ENCODE measurements around the gene NADK2. TPM values are rescaled to one million over a fixed set of nuclear protein-coding genes. Genes with fewer than 3 reads are reported as not detected.
A peak's percentile ranks its signal among the peaks of the same experiment; 100 is the strongest.
"Not testable (repeated sequence)": the region's sequence is repeated elsewhere in the genome, so short reads cannot be mapped to it uniquely, and the experiment has no call there.

The NADK2 gene, protein sequence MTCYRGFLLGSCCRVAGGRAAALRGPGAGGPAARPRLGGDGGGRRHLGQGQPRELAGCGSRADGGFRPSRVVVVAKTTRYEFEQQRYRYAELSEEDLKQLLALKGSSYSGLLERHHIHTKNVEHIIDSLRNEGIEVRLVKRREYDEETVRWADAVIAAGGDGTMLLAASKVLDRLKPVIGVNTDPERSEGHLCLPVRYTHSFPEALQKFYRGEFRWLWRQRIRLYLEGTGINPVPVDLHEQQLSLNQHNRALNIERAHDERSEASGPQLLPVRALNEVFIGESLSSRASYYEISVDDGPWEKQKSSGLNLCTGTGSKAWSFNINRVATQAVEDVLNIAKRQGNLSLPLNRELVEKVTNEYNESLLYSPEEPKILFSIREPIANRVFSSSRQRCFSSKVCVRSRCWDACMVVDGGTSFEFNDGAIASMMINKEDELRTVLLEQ
- total RNA-seq, result 27.1 TPM

DNA sequence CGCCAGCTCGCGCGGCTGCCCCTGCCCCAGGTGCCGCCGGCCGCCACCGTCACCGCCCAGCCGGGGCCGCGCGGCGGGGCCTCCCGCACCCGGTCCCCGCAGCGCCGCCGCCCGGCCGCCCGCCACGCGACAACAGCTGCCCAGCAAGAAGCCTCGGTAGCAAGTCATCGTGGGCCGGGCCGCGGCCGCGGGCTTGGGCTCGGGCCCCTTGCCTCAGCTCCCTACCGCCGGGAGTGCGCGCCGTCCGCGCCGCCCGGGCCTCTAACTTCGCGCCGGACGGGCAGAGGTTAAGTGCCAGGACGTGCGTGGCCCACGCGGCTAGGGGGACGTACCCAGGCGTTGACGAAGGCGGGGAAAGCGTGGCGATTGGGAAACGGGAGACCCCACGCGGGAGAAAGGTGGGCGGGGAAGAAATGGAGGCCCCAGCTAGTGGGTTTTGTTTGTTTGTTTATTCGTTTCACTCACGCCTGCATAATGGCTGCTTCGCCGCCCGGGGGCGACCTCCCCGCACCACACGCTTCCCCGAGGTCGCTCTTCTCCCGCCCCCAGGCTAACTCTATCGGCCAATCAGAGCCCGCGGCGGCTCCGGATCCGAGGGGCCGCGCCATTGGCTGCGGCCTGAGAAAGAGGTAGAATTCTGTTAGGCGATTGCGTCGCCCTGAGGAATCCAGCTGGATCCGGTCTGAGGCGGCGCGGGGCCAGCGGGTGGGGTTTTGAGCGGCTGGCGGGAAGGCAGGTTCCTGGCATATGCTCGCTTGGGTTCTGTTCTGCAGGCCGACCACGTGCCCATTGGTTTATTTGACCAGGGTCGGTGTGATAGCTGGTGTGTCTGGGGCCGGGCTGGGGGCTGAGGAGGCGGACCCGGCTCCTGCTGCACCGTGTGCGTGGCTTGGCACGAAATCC is at the start of gene NADK2:
TSS of gene NADK2 (minus strand) at position 295 of the 903 bp plus-strand sequence. CDS start at position 168, 127 bp downstream.
- H3K4me1 ChIP-seq (ENCODE audit: control insufficient read depth in 3 of 3, insufficient read depth in 3 of 3, low read length in 3 of 3), result peaks cover 24 to 35% (median 25%) of the 10 kb centered on the region in 3 donors
- peak within 1 kb of the TSS; percentile 94 for H3K27ac ChIP-seq (ENCODE audit: low read depth, low read length)
- no peaks in the 10 kb centered on the region for H3K9me3 ChIP-seq (ENCODE audit: control insufficient read depth in 3 of 3, low read length in 3 of 3)
- peak within 1 kb of the TSS; percentile 83 to 86 (median 86) for H3K4me3 ChIP-seq (ENCODE audit: low read length in 3 of 3)
- no peaks in the 10 kb centered on the region for H3K36me3 ChIP-seq (ENCODE audit: control insufficient read depth in 3 of 3, insufficient read depth in 3 of 3, low read length in 3 of 3)
- H3K9ac ChIP-seq (ENCODE audit: low read depth in 1 of 3, low read length in 3 of 3), result peak within 1 kb of the TSS; percentile 85 to 93 (median 92)
- H3K27me3 ChIP-seq (ENCODE audit: control insufficient read depth in 3 of 3, insufficient read depth in 3 of 3, low read length in 3 of 3), result no peaks in the 10 kb centered on the region

DNA sequence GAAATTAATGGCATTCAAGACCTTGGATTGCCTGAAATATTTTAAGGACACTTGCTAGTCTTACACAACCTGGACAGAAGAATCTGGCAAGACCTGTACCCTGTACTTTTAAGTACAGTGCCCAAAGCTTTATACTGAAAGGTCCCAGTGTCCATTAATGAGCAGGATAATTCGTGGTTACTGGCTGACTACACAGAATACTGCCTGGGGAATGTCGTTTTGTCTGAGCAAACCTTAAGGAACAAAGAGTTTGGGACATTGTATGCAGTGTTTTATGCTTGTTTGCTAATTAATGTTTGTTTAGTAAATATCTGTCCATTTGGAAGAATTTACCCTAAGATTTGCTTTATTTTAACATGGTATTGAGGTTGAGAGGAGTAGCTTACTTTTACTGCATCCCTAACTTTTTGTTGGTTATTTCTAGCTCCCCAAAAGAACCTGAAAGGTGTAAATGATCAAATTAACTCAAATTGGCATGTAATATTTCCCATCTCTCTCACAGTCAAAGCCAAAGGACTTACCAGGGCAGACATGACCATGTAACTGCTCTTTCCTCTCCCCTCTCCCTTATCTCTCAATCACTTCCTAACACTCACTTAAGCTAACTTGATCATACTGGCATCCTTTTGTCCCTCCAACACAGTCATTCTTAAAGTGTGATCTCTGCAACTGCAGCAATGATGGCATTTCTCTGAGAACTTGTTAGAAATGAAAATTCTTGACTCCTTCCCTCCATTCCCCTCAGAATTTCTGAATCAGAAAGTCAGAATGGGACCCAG is 44.3 kb upstream of the NADK2 start:
- Histone ChIP-seq H3K9ac (ENCODE audit: low read depth in 1 of 3, low read length in 3 of 3) (no peak overlapping the region), H3K27ac (ENCODE audit: low read depth, low read length) (no peak overlapping the region), H3K27me3 (ENCODE audit: control insufficient read depth in 3 of 3, insufficient read depth in 3 of 3, low read length in 3 of 3) (no peaks in the 10 kb centered on the region), H3K36me3 (ENCODE audit: control insufficient read depth in 3 of 3, insufficient read depth in 3 of 3, low read length in 3 of 3) (no peaks in the 10 kb centered on the region), H3K9me3 (ENCODE audit: control insufficient read depth in 3 of 3, low read length in 3 of 3) (no peaks in the 10 kb centered on the region), H3K4me3 (ENCODE audit: low read length in 3 of 3) (no peak overlapping the region), H3K4me1 (ENCODE audit: control insufficient read depth in 3 of 3, insufficient read depth in 3 of 3, low read length in 3 of 3) (no peaks in the 10 kb centered on the region)

DNA sequence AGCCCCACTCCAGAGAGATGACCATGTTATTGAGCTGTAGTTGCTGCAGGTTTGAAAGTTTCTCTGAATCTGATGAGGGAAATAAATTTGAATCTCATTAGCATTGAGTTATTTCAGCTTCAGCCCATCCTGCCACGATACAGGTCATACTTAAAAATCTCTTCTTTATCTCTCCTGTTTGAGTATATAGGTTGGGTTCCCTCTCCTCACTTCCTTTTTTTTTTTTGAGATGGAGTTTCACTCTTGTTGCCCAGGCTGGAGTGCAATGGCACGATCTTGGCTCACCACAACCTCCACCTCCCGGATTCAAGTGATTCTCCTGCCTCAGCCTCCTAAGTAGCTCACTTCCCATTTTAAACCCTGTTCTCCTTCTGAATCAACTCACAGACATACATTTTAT is 42.0 kb upstream of the NADK2 start:
- not testable (repeated sequence) for H3K9ac ChIP-seq (ENCODE audit: low read depth in 1 of 3, low read length in 3 of 3); H3K27ac ChIP-seq (ENCODE audit: low read depth, low read length); H3K4me3 ChIP-seq (ENCODE audit: low read length in 3 of 3); H3K36me3 ChIP-seq (ENCODE audit: control insufficient read depth in 3 of 3, insufficient read depth in 3 of 3, low read length in 3 of 3); H3K9me3 ChIP-seq (ENCODE audit: control insufficient read depth in 3 of 3, low read length in 3 of 3); H3K27me3 ChIP-seq (ENCODE audit: control insufficient read depth in 3 of 3, insufficient read depth in 3 of 3, low read length in 3 of 3); H3K4me1 ChIP-seq (ENCODE audit: control insufficient read depth in 3 of 3, insufficient read depth in 3 of 3, low read length in 3 of 3)

DNA sequence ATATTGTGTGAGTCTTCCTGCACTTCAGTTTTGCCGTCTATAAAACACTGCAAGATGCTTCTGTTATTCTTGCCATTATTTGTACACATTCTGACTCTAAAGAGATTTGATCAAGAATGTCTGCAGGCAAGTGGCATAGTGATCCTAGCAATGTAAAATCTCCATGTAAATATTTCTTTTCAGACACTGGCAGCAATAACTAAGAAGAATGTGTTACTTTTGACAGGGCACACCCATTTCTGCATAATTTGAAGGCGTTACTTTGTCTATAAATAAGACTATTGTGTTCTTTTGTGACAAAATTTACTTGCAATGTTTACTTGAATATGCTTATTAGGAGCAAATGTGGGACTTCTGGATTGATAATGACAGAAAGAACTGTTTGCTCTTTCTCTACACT is 39.9 kb upstream of the NADK2 start:
- Histone ChIP-seq H3K4me1 (ENCODE audit: control insufficient read depth in 3 of 3, insufficient read depth in 3 of 3, low read length in 3 of 3) (peaks cover 0 to 5% (median 5%) of the 10 kb centered on the region in 3 donors), H3K27me3 (ENCODE audit: control insufficient read depth in 3 of 3, insufficient read depth in 3 of 3, low read length in 3 of 3) (no peaks in the 10 kb centered on the region), H3K4me3 (ENCODE audit: low read length in 3 of 3) (no peak overlapping the region), H3K27ac (ENCODE audit: low read depth, low read length) (no peak overlapping the region), H3K9me3 (ENCODE audit: control insufficient read depth in 3 of 3, low read length in 3 of 3) (no peaks in the 10 kb centered on the region), H3K36me3 (ENCODE audit: control insufficient read depth in 3 of 3, insufficient read depth in 3 of 3, low read length in 3 of 3) (no peaks in the 10 kb centered on the region), H3K9ac (ENCODE audit: low read depth in 1 of 3, low read length in 3 of 3) (no peak overlapping the region)

DNA sequence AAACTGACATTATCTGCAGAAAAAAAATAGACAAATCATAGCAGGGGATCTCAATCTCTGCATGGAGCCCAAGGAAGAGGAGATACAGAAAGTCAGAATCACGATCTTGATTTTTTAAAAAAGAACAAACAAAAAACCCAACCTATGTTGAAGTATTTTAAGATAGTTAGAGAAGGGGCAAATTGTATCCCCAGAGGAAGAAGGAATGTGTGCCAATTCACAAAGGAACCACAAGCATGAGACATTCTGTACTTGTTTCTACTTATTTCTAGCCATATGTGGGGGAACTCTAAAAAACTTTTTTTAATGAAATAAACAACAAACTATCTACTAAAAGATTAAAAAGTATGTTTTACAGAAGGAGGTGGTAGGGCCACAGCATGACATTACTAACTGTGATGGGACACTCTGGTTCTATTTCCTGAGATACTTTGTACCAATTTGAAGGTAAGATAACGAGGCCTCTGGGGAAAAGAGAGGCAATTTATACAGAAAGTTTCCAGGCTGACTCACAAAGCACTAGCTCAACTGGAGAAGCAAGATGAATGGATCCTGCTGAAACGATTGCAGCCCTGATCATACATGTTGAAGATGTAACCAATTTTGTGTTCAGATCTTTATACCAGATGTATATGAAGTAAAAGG is 37.5 kb upstream of the NADK2 start:
- peaks cover 0 to 7% (median 6%) of the 10 kb centered on the region in 3 donors for H3K4me1 ChIP-seq (ENCODE audit: control insufficient read depth in 3 of 3, insufficient read depth in 3 of 3, low read length in 3 of 3)
- no peak overlapping the region for H3K4me3 ChIP-seq (ENCODE audit: low read length in 3 of 3)
- no peak overlapping the region for H3K27ac ChIP-seq (ENCODE audit: low read depth, low read length)
- H3K27me3 ChIP-seq (ENCODE audit: control insufficient read depth in 3 of 3, insufficient read depth in 3 of 3, low read length in 3 of 3), result no peaks in the 10 kb centered on the region
- H3K36me3 ChIP-seq (ENCODE audit: control insufficient read depth in 3 of 3, insufficient read depth in 3 of 3, low read length in 3 of 3), result no peaks in the 10 kb centered on the region
- no peak overlapping the region for H3K9ac ChIP-seq (ENCODE audit: low read depth in 1 of 3, low read length in 3 of 3)
- H3K9me3 ChIP-seq (ENCODE audit: control insufficient read depth in 3 of 3, low read length in 3 of 3), result no peaks in the 10 kb centered on the region

DNA sequence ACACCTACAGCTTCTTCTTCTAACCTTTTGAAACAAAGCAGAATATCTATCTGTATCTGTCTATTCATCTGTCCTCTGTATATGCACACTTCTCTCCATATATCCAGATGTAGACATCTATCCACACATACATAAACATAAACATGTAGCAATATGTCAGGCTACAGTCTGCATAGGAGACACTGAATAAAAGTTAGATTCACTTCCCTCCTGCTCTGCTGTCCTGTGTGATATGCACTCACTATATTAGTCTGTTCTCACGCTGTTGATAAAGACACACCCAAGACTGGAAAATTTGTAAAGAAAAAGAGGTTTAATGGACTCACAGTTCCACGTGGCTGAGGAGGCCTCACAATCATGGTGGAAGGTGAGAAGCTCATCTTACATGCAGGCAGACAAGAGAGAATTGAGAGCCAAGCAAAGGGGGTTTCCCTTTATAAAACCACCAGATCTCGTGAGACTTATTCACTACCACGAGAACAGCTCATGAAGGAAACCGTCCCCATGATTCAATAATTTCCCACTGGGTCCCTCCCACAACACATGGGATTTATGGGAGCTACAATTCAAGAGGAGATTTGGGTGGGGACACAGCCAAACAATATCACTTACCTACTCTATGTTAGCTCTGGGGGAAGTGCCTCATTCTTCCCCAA is 35.9 kb upstream of the NADK2 start:
- Histone ChIP-seq H3K4me1 (ENCODE audit: control insufficient read depth in 3 of 3, insufficient read depth in 3 of 3, low read length in 3 of 3) (peaks cover 0 to 7% (median 6%) of the 10 kb centered on the region in 3 donors), H3K9ac (ENCODE audit: low read depth in 1 of 3, low read length in 3 of 3) (no peak overlapping the region), H3K9me3 (ENCODE audit: control insufficient read depth in 3 of 3, low read length in 3 of 3) (no peaks in the 10 kb centered on the region), H3K27ac (ENCODE audit: low read depth, low read length) (no peak overlapping the region), H3K4me3 (ENCODE audit: low read length in 3 of 3) (no peak overlapping the region), H3K27me3 (ENCODE audit: control insufficient read depth in 3 of 3, insufficient read depth in 3 of 3, low read length in 3 of 3) (no peaks in the 10 kb centered on the region), H3K36me3 (ENCODE audit: control insufficient read depth in 3 of 3, insufficient read depth in 3 of 3, low read length in 3 of 3) (no peaks in the 10 kb centered on the region)

DNA sequence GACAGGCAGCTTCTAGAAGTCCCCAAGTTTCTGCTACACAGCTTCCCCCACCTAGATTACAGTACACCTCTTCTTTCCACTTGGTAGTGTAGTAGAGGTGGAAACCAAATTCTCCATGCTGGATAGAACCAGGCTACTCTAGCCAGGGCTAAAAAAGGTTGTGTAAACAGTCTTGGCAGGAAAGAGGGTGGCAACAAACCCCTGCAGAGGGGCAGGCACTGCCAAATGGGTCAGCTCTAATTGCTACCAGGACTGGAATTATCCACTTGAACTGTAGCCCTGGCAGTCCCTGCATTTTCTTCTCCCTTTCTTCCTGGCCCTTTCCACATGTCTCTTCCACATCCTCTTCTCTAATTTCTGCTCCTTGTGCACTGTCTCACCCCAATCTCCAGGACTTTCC is 35.1 kb upstream of the NADK2 start:
- Histone ChIP-seq H3K9me3 (ENCODE audit: control insufficient read depth in 3 of 3, low read length in 3 of 3) (no peaks in the 10 kb centered on the region), H3K27me3 (ENCODE audit: control insufficient read depth in 3 of 3, insufficient read depth in 3 of 3, low read length in 3 of 3) (no peaks in the 10 kb centered on the region), H3K4me1 (ENCODE audit: control insufficient read depth in 3 of 3, insufficient read depth in 3 of 3, low read length in 3 of 3) (peaks cover 0 to 7% (median 6%) of the 10 kb centered on the region in 3 donors), H3K4me3 (ENCODE audit: low read length in 3 of 3) (no peak overlapping the region), H3K27ac (ENCODE audit: low read depth, low read length) (no peak overlapping the region), H3K36me3 (ENCODE audit: control insufficient read depth in 3 of 3, insufficient read depth in 3 of 3, low read length in 3 of 3) (no peaks in the 10 kb centered on the region), H3K9ac (ENCODE audit: low read depth in 1 of 3, low read length in 3 of 3) (no peak overlapping the region)

DNA sequence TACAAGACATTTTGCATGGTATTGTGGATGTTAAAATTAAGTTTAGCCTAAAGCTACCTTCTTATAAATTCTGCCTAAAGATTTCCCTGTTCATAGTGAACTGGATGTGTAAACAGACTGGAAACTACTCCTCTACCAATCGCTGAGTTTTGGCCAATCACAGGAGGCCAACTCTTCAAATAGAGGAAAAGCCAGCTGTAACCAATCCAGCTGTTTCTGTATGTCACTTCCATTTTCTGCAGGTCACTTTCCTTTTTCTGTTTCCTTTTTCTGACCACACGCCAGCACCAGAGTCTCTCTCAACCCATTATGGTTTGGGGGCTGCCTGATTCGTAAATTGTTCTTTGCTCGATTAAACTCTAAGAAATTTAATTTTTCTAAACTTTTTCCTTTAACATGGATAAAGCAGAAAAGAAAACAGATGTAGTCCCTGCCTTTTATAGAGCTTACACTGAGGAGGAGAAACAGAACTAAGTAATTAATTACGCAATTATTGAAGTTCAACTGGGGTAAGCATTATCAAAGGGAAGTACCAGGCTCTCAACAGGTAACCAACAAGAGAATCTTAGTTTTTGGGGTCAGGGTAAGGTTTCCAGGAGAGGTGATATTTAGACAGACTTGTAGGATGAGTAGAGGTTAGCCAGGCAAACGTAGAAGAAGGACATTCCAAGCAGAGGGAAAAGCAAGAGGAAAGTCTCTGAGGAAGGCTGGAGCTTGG is 32.2 kb upstream of the NADK2 start:
- no peak overlapping the region for H3K27ac ChIP-seq (ENCODE audit: low read depth, low read length)
- H3K9me3 ChIP-seq (ENCODE audit: control insufficient read depth in 3 of 3, low read length in 3 of 3), result no peaks in the 10 kb centered on the region
- no peak overlapping the region for H3K4me3 ChIP-seq (ENCODE audit: low read length in 3 of 3)
- peaks cover 0 to 7% (median 6%) of the 10 kb centered on the region in 3 donors for H3K4me1 ChIP-seq (ENCODE audit: control insufficient read depth in 3 of 3, insufficient read depth in 3 of 3, low read length in 3 of 3)
- H3K36me3 ChIP-seq (ENCODE audit: control insufficient read depth in 3 of 3, insufficient read depth in 3 of 3, low read length in 3 of 3), result no peaks in the 10 kb centered on the region
- H3K27me3 ChIP-seq (ENCODE audit: control insufficient read depth in 3 of 3, insufficient read depth in 3 of 3, low read length in 3 of 3), result no peaks in the 10 kb centered on the region
- H3K9ac ChIP-seq (ENCODE audit: low read depth in 1 of 3, low read length in 3 of 3), result no peak overlapping the region

Measured in skeletal muscle tissue (tissue), 4 donors.